SK-N-SH (cell line): ENCODE measurements around the gene NOL8. TPM values are rescaled to one million over a fixed set of nuclear protein-coding genes. Genes with fewer than 3 reads are reported as not detected.

Experiments
- CTCF ChIA-PET: fragments of 300-600, 350-600 bp; formaldehyde crosslinking; extraction: SDS; loops from one replicate; lab custom pipeline; 2021; lab: Yijun Ruan, JAX
- POLR2A ChIA-PET: fragments of 350-600 bp; sonication (Branson Sonifier 250); formaldehyde crosslinking; extraction: SDS; loops from one replicate; lab custom pipeline; 2020; ENCODE audit warnings: antibody characterized with exemption, inconsistent platforms; lab: Yijun Ruan, JAX
- DNase-seq: peaks from one replicate; pipeline ENCODE4 v3.0.0; 2012
- H2AFZ ChIP-seq: fragments of 200-600 bp; sonication (generic); 2 replicates; pipeline ENCODE4 v1.8.1; 2016; ENCODE audit warnings: antibody characterized with exemption, mild to moderate bottlenecking, low read depth
- H3F3A ChIP-seq: fragments of 200-600 bp; sonication (generic); replicated peaks from 2 replicates; pipeline ENCODE3; 2016; ENCODE audit warnings: antibody characterized with exemption, mild to moderate bottlenecking; ENCODE audit not compliant: insufficient read depth
- H3K27ac ChIP-seq, 2 experiments: fragments of 200-500 bp in 1 of 2; fragments of 200-600 bp in 1 of 2; sonication (Bioruptor generic) in 1 of 2; sonication (generic), shearing (Covaris generic) in 1 of 2; 2 replicates each; pipeline versions ENCODE4 v1.5.1 to v1.6.1; 2014 to 2016; ENCODE audit warnings: low read depth in 2 of 2, inconsistent platforms in 1 of 2, low read length in 1 of 2, mild to moderate bottlenecking in 1 of 2, mixed read lengths in 1 of 2
- H3K27me3 ChIP-seq: fragments of 200-600 bp; sonication (generic), shearing (Covaris generic); 2 replicates; pipeline ENCODE4 v1.6.1; 2016; ENCODE audit warnings: mixed run types; ENCODE audit not compliant: insufficient read depth
- H3K36me3 ChIP-seq, 2 experiments: fragments of 200-500 bp in 1 of 2; fragments of 200-600 bp in 1 of 2; sonication (Bioruptor generic) in 1 of 2; sonication (generic) in 1 of 2; replicated peaks in 1 of 2; 2 replicates each; pipeline versions ENCODE3 to v1.5.1; 2014 to 2016; ENCODE audit warnings: low read length in 1 of 2, mild to moderate bottlenecking in 1 of 2; ENCODE audit not compliant: insufficient read depth in 2 of 2, control insufficient read depth in 1 of 2
- H3K4me1 ChIP-seq, 2 experiments: fragments of 200-500 bp in 1 of 2; fragments of 200-600 bp in 1 of 2; sonication (Bioruptor generic) in 1 of 2; sonication (generic), shearing (Covaris generic) in 1 of 2; 2 replicates each; pipeline versions ENCODE4 v1.5.1 to v1.6.1; 2014 to 2016; ENCODE audit warnings: low read depth in 1 of 2, low read length in 1 of 2, mixed run types in 1 of 2; ENCODE audit not compliant: insufficient read depth in 2 of 2, control insufficient read depth in 1 of 2
- H3K4me2 ChIP-seq: fragments of 200-600 bp; sonication (generic), shearing (Covaris generic); 2 replicates; pipeline ENCODE4 v1.6.1; 2017; ENCODE audit warnings: mixed run types
- H3K4me3 ChIP-seq, 2 experiments: fragments of 200-500 bp in 1 of 2; fragments of 200-600 bp in 1 of 2; sonication (Bioruptor generic) in 1 of 2; sonication (generic), shearing (Covaris generic) in 1 of 2; 2 replicates each; pipeline versions ENCODE4 v1.5.1 to v1.8.1; 2014 to 2016; ENCODE audit warnings: low read depth in 2 of 2, inconsistent platforms in 1 of 2, low read length in 1 of 2, mild to moderate bottlenecking in 1 of 2, mixed read lengths in 1 of 2, moderate library complexity in 1 of 2
- H3K79me2 ChIP-seq: fragments of 200-600 bp; sonication (generic); 2 replicates; pipeline ENCODE4 v1.8.1; 2017; ENCODE audit warnings: mild to moderate bottlenecking; ENCODE audit not compliant: insufficient read depth
- H3K9ac ChIP-seq: fragments of 200-600 bp; sonication (generic); 2 replicates; pipeline ENCODE4 v1.6.1; 2017; ENCODE audit warnings: mixed run types
- H3K9me2 ChIP-seq: fragments of 200-600 bp; sonication (generic); 2 replicates; pipeline ENCODE4 v1.6.1; 2017; ENCODE audit warnings: mixed run types
- H3K9me3 ChIP-seq: fragments of 200-600 bp; sonication (generic); 2 replicates; pipeline ENCODE4 v1.6.1; 2017; ENCODE audit warnings: mixed run types, mild to moderate bottlenecking, moderate library complexity
- H4K20me1 ChIP-seq: fragments of 200-600 bp; sonication (generic); 2 replicates; pipeline ENCODE4 v1.6.1; 2017; ENCODE audit warnings: mild to moderate bottlenecking, mixed run types; ENCODE audit not compliant: insufficient read depth
- CTCF ChIP-seq: fragments of 200-600 bp; sonication (generic); IDR thresholded peaks from 2 replicates; pipeline ENCODE4 v1.6.1; 2017; ENCODE audit warnings: antibody characterized with exemption, mild to moderate bottlenecking, moderate library complexity
- EZH2phosphoT487 ChIP-seq: fragments of 200-600 bp; sonication (generic); IDR thresholded peaks from 2 replicates; pipeline ENCODE4 v1.6.1; 2017; ENCODE audit warnings: low read depth, mixed run types, mild to moderate bottlenecking, antibody characterized with exemption, moderate library complexity, borderline replicate concordance
- FOSL2 ChIP-seq: IDR thresholded peaks from 2 replicates; pipeline ENCODE4 v1.4.0; 2012; ENCODE audit warnings: low read depth, mild to moderate bottlenecking, moderate library complexity, borderline replicate concordance
- FOXJ3 ChIP-seq: sonication (generic); formaldehyde crosslinking; IDR thresholded peaks from 2 replicates; pipeline ENCODE4 v1.5.1; 2020; ENCODE audit warnings: mild to moderate bottlenecking, missing genetic modification reagents
- FOXM1 ChIP-seq: IDR thresholded peaks from 2 replicates; pipeline ENCODE4 v1.4.0; 2012; ENCODE audit warnings: low read depth, mild to moderate bottlenecking
- GABPA ChIP-seq: IDR thresholded peaks from 2 replicates; pipeline ENCODE4 v1.4.0; 2012; ENCODE audit warnings: low read depth, mild to moderate bottlenecking
- GATA2 ChIP-seq: sonication (generic); formaldehyde crosslinking; IDR thresholded peaks from 2 replicates; pipeline ENCODE4 v1.5.0; 2020; ENCODE audit warnings: mild to moderate bottlenecking, missing genetic modification reagents
- IRF3 ChIP-seq: fragments of 150-350 bp; IDR thresholded peaks from 2 replicates; pipeline ENCODE4 v1.6.1; 2016; ENCODE audit warnings: mild to moderate bottlenecking, low read depth, low read length
- JUND ChIP-seq: IDR thresholded peaks from 2 replicates; pipeline ENCODE4 v1.4.0; 2012
- MEF2A ChIP-seq: IDR thresholded peaks from 2 replicates; pipeline ENCODE4 v1.4.0; 2012; ENCODE audit warnings: low read depth, borderline replicate concordance
- MXI1 ChIP-seq: IDR thresholded peaks from 2 replicates; pipeline ENCODE4 v1.6.1; 2012; ENCODE audit warnings: mild to moderate bottlenecking, low read depth, low read length, improper control_type of control experiment
- NFIC ChIP-seq: IDR thresholded peaks from 2 replicates; pipeline ENCODE4 v1.4.0; 2012; ENCODE audit warnings: borderline replicate concordance
- NRF1 ChIP-seq: IDR thresholded peaks from 2 replicates; pipeline ENCODE4 v1.6.1; 2012; ENCODE audit warnings: low read depth, mild to moderate bottlenecking, low read length
- RAD21 ChIP-seq: IDR thresholded peaks from 2 replicates; pipeline ENCODE4 v1.6.1; 2012; ENCODE audit warnings: mild to moderate bottlenecking, low read length
- REST ChIP-seq: IDR thresholded peaks from 2 replicates; pipeline ENCODE4 v1.6.1; 2012; ENCODE audit warnings: mild to moderate bottlenecking, low read depth, low read length, moderate library complexity
- RFX5 ChIP-seq: IDR thresholded peaks from 2 replicates; pipeline ENCODE4 v1.6.1; 2012; ENCODE audit warnings: mild to moderate bottlenecking, improper control_type of control experiment, low read length
- RXRA ChIP-seq: IDR thresholded peaks from 2 replicates; pipeline ENCODE4 v1.4.0; 2012; ENCODE audit warnings: low read depth, mild to moderate bottlenecking, borderline replicate concordance
- SIN3A ChIP-seq: IDR thresholded peaks from 2 replicates; pipeline ENCODE4 v1.6.1; 2012; ENCODE audit warnings: low read depth, mild to moderate bottlenecking, low read length, moderate library complexity, borderline replicate concordance
- TAF1 ChIP-seq: IDR thresholded peaks from 2 replicates; pipeline ENCODE4 v1.6.1; 2012; ENCODE audit warnings: low read depth, mild to moderate bottlenecking, low read length, moderate library complexity, borderline replicate concordance
- TCF12 ChIP-seq: IDR thresholded peaks from 2 replicates; pipeline ENCODE4 v1.4.0; 2012
- TEAD4 ChIP-seq: IDR thresholded peaks from 2 replicates; pipeline ENCODE4 v1.4.0; 2012; ENCODE audit warnings: mild to moderate bottlenecking, borderline replicate concordance; ENCODE audit not compliant: insufficient read depth
- YY1 ChIP-seq: IDR thresholded peaks from 2 replicates; pipeline ENCODE4 v1.4.0; 2012; ENCODE audit warnings: low read depth, mild to moderate bottlenecking
- WGBS: methylation state at CpG from one replicate; pipeline ENCODE4 v1.1.6; 2017; ENCODE audit warnings: low lambda C conversion rate; 5-methylcytosine and 5-hydroxymethylcytosine counted together
- polyA plus RNA-seq, 3 experiments: library from polyadenylated mRNA; depleted of rRNA; stranded (reverse); fragments of >200 nt; gene quantifications; 2 replicates each; pipeline ENCODE4 v1.2.3, GENCODE V29; 2012

Gene NOL8
- polyA plus RNA-seq, 1 of the 3 experiments (the other 2 are of a cell fraction), result 9.6 TPM

GRCh38 chr9:92293452-92294296, 31.5 kb downstream of the NOL8 start, which contains the start of gene IARS1 (continued):
- no peak for TF ChIP-seq REST
- peak; percentile 55 for TF ChIP-seq CTCF
- no peak for TF ChIP-seq GATA2 (CRISPR knock-in tag)
- no peak for TF ChIP-seq JUND
- TF ChIP-seq TEAD4, result no peak
- TF ChIP-seq RAD21, result 0 out of 2 replicates have a peak, but pooled peaks have one; percentile 23
- TF ChIP-seq YY1, result no peak; the same call in none of the 2 replicates
- no peak for TF ChIP-seq NFIC
- TF ChIP-seq FOSL2, result no peak
- TF ChIP-seq MXI1, result peak; percentile 100
- TF ChIP-seq RXRA, result no peak
- TF ChIP-seq MEF2A, result no peak

GRCh38 chr9:92293075-92293354, 32.1 kb downstream of the NOL8 start:
- POLR2A ChIA-PET, result no interaction called here
- Histone ChIP-seq H3K27me3 (no peaks in the 10 kb centered on the region), H3F3A (peaks cover 19% of the 10 kb centered on the region), H3K9ac (peak overlapping the region; percentile 89), H4K20me1 (0 out of 2 replicates have a peak, but pooled peaks cover 7% of the 10 kb centered on the region), H3K9me2 (no peaks in the 10 kb centered on the region), H3K4me3 (peak overlapping the region; percentile 81 to 87), H3K4me2 (peak overlapping the region; percentile 91), H3K36me3 (peaks cover 37 to 41% of the 10 kb centered on the region in 2 experiments), H3K79me2 (peaks cover 58% of the 10 kb centered on the region), H3K27ac (peak overlapping the region; percentile 77 to 80), H2AFZ (peak overlapping the region; percentile 82), H3K9me3 (no peaks in the 10 kb centered on the region), H3K4me1 (peaks cover 5 to 15% of the 10 kb centered on the region in 2 experiments; a peak in 3 of 4 replicates)
- CTCF ChIA-PET, result no interaction called here
- WGBS, result 3% methylated on average over 5 of the region's 5 CpGs
- no peak for DNase-seq
- TF ChIP-seq MEF2A, result no peak
- TF ChIP-seq GABPA, result no peak
- TF ChIP-seq NFIC, result no peak
- TF ChIP-seq TCF12, result no peak
- TF ChIP-seq FOSL2, result no peak
- TF ChIP-seq NRF1, result no peak
- no peak for TF ChIP-seq IRF3
- no peak for TF ChIP-seq FOXJ3 (CRISPR knock-in tag)
- TF ChIP-seq FOXM1, result no peak
- no peak for TF ChIP-seq EZH2phosphoT487
- no peak for TF ChIP-seq RAD21
- no peak for TF ChIP-seq SIN3A
- TF ChIP-seq RFX5, result no peak
- no peak for TF ChIP-seq TAF1
- TF ChIP-seq CTCF, result no peak
